Right lobe of liver (tissue), 4 donors: ENCODE measurements around the gene MAML2.

Experiments
- POLR2A ChIP-seq: fragments of 450-650 bp; IDR thresholded peaks from one replicate; pipeline ENCODE4 v1.6.1; 2017; ENCODE audit warnings: antibody characterized with exemption, mild to moderate bottlenecking
- TF ChIP-seq, protein P1 (sequence below), 4 donors: fragments of 200-600 bp in 3 of 4; fragments of 450-650 bp in 1 of 4; IDR thresholded peaks; one replicate each; pipeline versions ENCODE4 v1.5.1 to v1.8.0; 2016 to 2022; ENCODE audit warnings: antibody characterized with exemption in 4 of 4, mild to moderate bottlenecking in 2 of 4
- donor health status: DM: no; HTN: no; CAD: no.
- donor health status: DM: no; HTN: no; CAD: no.
- donor health status: DM: no; HTN: yes; CAD: no.

- TF ChIP-seq, protein P1, sequence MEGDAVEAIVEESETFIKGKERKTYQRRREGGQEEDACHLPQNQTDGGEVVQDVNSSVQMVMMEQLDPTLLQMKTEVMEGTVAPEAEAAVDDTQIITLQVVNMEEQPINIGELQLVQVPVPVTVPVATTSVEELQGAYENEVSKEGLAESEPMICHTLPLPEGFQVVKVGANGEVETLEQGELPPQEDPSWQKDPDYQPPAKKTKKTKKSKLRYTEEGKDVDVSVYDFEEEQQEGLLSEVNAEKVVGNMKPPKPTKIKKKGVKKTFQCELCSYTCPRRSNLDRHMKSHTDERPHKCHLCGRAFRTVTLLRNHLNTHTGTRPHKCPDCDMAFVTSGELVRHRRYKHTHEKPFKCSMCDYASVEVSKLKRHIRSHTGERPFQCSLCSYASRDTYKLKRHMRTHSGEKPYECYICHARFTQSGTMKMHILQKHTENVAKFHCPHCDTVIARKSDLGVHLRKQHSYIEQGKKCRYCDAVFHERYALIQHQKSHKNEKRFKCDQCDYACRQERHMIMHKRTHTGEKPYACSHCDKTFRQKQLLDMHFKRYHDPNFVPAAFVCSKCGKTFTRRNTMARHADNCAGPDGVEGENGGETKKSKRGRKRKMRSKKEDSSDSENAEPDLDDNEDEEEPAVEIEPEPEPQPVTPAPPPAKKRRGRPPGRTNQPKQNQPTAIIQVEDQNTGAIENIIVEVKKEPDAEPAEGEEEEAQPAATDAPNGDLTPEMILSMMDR (IDR thresholded peaks at IDR 0.05) = no peak
- TF ChIP-seq POLR2A = no peak
Observed at GRCh38 chr11:96015906-96016565, 327.0 kb downstream of the MAML2 start.
